NCI-H146 treated with DMSO at 0.1 percent for 48 hours (cell line): ENCODE data around the gene EPHB6.

Experiments
- DNase-seq: peaks from one replicate; lab custom pipeline; 2025; ENCODE audit not compliant: unreplicated experiment; lab: John Stamatoyannopoulos, UW

Gene EPHB6

DNA sequence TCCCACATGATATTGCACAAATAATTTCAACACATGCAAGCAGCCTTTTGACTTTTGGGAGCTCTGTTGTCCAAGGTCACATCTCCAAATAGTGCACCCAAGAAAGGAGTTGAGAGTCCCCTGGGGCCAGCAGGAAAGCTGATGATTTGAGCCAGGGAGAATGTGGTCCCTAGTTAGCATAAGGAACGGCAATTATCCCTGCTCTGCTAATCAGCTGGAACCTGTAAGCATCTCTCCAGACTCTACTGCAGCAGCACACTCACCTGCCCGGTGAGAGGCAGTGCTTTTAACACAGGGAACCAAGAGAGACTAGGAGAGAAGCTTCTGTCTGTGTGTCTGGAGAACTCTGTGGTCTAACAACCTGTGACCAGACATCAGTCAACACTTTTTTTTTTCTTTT, 61.6 kb downstream of the EPHB6 start:
- no peak for DNase-seq

DNA sequence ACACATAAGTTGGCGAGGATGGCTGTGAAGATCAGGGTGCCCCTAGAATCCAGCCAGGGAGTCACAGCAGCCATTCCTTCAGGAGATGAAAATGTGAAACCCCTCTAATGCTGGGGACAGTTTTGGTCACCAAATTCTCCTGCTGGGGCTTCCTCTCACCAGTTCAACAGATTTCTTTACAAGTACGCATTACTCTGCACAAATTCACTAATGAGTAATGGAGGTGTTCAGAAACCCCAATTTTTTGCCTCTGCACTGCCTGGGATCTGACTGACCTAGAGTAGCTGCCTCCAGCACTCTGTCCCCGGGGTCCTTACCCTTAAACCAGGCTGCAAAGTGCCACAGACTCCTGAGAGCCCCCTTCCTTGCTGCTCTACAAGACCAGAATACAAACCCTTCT, 62.6 kb downstream of the EPHB6 start:
- DNase-seq = no peak

DNA sequence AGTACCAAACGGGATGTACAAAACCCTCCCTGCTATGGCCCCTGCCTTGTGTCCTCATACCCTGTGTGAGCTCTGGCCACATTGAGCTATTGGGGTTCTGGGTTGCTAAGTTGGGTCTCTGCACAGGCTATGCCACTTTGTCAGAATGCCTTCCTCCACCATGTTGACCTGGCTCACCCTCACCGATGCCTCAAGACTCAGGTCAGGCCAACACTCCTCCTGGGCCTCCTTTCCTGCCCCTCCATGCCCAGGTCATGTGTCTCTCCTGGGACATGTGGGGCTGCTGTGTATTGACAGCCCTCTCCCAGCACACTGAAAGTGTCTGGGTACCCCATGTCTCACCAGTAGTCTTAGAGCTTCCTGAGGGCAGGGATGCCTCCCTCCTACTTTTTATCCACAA, 64.0 kb downstream of the EPHB6 start:
- DNase-seq = no peak

DNA sequence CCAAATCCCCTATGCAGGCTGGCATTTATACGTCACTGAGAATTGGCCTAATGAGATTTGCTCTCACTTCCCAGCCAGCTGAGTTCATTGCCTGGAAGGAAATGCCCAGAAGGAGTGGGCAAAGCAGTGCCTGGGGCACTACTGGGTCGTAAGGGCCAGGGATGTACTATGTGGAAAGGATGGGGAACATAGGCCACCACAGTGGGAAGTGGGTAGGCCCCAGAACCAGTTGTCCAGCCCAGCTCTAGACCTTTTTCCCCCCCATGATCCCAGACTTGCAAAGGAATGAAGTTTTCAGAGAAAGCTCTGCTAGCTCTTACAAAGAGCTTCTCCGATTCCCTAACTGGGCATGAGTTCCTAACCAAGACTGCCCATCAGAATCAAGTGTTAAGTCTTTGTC, 64.8 kb downstream of the EPHB6 start:
- DNase-seq = no peak
